ENCODE results near the gene NBAS.

NBAS gene

DNA sequence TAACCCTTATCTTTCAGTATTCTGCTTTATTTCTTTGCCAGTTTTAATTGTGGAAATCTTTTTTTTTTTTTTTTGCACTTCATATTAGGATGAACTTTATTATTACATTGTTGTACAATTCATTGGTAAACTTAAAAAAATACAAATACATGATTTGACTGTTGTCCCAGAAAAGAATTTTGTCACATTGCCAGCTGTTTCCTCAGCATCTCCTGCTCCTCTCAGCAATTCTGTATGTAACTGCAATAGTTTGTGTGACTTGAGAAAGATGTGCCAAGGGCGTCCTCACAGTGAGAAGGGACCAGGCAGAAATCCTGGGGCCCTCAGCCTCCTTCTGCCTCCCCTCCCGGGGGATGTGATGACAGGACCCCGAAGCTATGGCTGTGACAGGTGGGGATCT is 254.4 kb downstream of the NBAS start:
- no peak for DNase-seq (ENCODE audit: low read depth)

- no peak for DNase-seq (ENCODE audit: low read depth)
Observed at GRCh38 chr2:15303874-15304273, 257.3 kb downstream of the NBAS start.

DNA sequence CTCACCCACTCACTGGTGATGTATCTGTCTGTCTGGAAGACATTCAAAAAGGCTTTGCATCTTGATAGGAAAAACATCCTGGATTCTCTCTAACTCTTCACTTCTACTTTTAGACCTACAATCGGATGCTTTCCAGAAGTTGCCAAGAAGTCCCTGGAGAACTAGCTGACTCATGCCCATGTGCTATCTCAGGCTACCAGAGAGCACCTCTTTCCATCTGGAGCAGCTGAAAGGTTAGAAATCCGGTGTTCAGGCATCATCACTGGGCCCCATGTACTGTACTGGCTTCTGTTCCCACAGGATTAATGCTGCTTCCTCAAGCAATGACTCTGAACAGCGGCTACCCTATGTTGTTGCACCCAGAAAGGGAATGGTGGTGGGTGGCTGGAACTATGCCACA is 259.0 kb downstream of the NBAS start:
- peak; percentile 25 for DNase-seq (ENCODE audit: low read depth)

DNA sequence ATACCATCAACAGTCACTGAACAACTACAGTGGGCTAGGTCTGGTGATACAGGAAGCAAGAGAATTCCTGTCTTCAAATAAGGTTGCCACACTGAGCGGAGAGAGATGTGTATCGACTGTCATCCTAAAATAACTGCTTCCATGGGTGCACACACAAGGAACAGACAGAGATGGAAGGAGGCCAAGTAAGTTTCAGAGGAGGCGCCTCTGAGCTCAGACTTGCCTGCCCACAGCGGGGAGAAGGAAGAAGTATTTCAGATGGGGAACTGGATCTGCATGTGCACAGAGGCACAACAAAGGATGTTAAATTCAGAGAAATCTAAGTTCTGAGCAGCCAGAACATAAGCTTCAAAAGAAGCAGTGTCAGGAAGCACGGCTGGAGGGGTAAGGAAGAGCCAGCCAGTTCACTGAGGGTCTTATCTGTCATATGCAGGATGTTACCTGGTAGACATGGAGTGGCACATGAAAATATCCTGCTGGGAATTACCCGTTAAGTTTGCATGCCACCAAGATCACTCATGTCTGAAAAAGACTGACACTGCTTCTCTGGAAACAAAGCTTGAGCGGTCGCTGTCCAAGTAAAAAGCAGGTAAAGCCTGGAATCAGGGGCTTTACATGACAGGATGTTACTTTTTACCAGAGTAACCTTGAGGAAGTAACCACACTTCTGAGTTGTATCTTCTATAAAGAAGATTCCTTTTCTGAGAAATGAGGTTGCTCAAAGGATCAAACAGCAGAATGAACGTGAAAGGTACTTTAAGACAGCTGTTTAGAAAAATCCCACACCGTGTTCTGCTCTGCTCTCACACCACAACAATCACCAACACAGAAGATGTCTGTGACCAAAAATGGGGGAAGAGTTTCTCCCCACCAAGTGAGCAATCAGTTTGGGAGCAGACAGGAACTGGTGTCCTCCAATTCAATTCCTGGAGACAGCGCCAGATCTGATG is 260.2 kb downstream of the NBAS start:
- DNase-seq (ENCODE audit: low read depth), result no peak

DNA sequence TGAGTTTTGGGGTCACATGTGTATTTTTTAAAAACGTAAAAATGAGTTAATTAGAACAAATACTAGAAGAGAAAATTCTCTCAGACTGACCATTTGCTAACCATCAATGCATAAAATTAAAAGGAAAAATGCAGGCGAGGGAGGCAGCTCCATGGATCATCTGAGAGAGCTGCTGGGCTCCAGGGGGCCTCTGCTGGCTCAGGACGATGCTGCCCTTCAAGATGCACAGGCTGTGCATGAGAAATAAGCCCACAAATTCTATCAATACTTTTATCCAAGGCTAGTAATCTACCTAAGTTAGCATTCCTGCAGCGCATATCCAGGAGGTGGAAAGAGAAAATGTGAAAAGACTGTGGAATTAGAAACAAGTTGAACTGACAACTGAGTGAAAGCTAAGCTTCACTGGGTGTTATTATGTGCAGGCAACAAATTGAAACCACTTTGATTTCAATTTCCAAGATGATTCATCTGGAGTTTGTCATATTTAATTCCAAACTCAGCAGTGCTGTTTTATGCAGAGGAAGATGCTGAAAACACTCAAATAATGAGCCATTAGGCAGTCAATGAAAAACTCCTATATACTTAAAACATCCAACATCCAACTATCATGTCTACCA is 261.1 kb downstream of the NBAS start:
- no peak for DNase-seq (ENCODE audit: low read depth)

- no peak for DNase-seq (ENCODE audit: low read depth)
Observed at GRCh38 chr2:15298770-15299169, 262.4 kb downstream of the NBAS start.

DNA sequence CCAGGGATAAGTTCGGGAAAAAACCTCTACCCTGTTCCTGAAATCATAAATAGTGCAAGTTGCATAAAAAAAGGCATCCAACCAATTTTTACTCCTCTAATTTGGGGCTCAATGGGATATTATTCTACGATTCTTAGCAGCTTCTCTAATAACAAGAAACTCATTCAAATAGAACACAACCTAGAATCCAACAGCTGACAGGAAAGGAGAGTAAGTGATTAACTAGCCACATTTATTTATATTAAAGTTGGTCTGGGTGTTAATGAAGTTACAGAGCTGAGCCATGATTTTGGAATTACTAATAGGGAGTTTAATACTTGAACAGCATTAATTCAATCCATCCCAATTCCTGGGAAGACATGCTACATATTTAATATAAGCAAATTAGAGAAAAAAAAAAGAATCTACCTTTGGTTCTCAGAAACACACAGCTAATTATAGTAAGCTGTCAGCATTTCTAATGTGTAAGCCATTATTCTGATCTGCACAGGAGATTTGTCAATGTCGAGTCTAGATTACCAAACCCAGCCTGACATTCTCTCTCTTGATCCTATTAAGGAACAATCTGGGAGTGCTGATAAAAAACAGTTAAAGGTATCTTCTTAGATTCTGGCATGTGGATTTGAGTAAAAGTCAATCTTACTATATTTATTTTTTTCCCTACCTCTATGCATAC is 267.7 kb downstream of the NBAS start:
- no peak for DNase-seq (ENCODE audit: low read depth)

- no peak for DNase-seq (ENCODE audit: low read depth)
Observed at GRCh38 chr2:15287447-15288184, 273.5 kb downstream of the NBAS start.

GRCh38 chr2:15284614-15285013 is 276.5 kb downstream of the NBAS start:
- DNase-seq (ENCODE audit: low read depth), result no peak

GRCh38 chr2:15281681-15282080 is 279.5 kb downstream of the NBAS start:
- DNase-seq (ENCODE audit: low read depth), result no peak

DNA sequence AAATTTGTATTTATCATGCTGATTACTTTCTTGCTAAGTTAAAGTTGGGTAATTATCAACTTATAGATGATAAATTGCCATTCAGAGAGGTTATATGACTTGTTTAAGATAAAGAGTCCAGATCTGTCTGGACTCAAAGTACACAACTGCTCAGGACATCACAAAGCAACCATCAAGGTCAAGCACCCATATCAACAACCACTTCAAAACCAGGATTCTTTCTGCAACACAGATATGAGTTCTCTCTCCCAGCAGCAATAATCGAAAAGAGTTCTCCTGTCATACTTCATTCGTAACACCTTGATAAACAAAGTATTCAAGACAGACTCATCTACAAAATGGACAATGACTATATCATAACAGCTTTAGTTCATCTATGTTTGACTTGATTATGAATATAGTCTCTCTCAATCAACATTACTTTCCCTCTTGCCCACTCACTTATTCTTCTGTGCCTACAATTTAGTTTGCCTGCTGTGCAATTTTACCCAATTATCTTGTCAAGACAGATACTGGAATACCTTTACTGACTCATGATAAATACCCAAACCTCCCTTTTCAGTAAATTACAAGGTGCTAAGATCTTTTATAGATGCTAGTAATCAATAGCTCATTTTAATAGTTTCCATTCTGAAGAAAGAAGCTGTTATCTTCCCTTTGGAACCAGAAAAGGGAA is 281.8 kb downstream of the NBAS start:
- DNase-seq (ENCODE audit: low read depth), result no peak

DNA sequence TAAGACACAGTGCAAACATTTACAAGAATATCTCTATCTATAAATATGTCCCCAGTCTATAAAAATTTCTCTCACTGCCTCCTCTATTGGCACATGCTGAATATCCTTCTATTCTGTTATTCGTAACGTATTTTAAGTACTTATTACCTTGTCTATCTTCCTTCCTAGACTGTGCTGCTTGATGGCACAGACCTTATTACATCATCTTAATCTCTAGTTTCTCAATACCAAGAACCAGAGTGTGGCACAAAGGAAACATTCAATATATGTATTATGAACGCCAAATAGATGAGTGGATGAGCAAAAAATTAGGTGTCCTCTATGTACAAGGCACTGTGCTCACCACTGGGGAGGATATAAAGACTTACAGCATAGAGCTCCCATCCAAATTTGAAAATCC is 282.8 kb downstream of the NBAS start:
- DNase-seq (ENCODE audit: low read depth), result no peak

- no peak for DNase-seq (ENCODE audit: low read depth)
Observed at GRCh38 chr2:15275346-15275745, 285.8 kb downstream of the NBAS start.

- DNase-seq (ENCODE audit: low read depth), result no peak
Observed at GRCh38 chr2:15273452-15273851, 287.7 kb downstream of the NBAS start.

DNA sequence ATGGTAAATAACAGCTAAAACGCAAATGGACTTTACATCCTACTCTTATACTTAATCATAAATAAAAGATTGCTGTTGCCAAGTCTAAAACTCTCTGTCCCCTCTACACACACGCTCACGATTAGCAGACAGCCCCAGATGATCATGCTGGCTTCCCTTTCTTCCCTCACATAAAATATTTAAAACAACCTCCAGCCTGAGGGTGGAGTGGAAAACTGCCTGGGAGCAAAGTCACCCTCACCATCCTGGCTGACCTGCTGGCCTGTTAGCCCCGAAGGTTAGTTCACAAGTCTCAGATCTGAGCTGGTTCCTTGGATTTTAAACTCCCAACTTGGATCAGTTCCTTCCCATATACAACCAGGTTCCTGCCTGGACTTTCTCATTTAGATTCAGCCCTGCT is 288.2 kb downstream of the NBAS start:
- no peak for DNase-seq (ENCODE audit: low read depth)

- DNase-seq (ENCODE audit: low read depth), result peak; percentile 38
Observed at GRCh38 chr2:15271941-15272542, 289.1 kb downstream of the NBAS start.

- DNase-seq (ENCODE audit: low read depth), result no peak
Observed at GRCh38 chr2:15271276-15271675, 289.9 kb downstream of the NBAS start.

- DNase-seq (ENCODE audit: low read depth), result no peak
Observed at GRCh38 chr2:15269043-15269442, 292.1 kb downstream of the NBAS start.

DNA sequence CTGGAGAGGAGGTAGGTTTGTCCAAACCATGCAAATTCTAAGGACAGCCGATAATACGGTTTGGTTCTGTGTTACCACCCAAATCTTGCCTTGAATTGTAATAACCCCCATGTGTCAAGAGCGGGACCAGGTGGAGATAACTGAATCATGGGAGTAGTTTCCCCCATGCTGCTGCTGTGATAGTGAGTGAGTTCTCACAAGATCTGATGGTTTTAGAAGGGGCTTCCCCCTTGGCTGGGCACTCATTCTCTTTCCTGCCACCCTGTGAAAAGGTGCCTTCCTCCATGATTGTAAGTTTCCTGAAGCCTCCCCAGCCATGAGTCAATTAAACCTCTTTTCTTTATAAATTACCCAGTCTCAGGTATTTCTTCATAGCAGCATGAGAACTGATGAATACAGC is 295.2 kb downstream of the NBAS start:
- no peak for DNase-seq (ENCODE audit: low read depth)

- DNase-seq (ENCODE audit: low read depth), result no peak
Observed at GRCh38 chr2:15263976-15264685, 297.0 kb downstream of the NBAS start.

DNA sequence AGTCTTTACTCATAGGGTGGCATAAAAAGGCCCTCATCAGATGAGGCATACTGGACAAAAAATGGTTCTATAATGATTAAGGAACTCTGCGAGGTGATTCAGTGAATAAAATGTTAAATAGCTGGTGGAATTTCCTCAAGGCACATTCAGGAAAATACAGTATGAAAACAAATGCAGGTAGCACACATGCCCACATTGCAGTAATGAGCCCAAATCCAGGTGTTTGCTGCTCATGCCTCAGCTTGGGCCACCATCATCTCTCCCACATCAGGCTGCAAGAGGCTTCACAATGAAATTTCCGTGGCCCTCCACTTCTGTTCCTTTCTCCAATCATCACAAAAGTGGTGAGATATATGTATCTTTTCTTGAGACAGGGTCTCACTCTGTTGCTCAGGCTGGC is 298.3 kb downstream of the NBAS start:
- DNase-seq (ENCODE audit: low read depth), result no peak
